Measurements from ENCODE around the gene PRSS21.

PRSS21 gene

GRCh38 chr16:2817340-2818271 lies 569 bp downstream of the PRSS21 start:
- no peak for TF ChIP-seq JUND (IDR thresholded peaks at IDR 0.05; ENCODE audit: low read depth)
- in situ Hi-C loops (cut with HindIII; ENCODE audit: low pct_unique_long_range_greater_than_20kb, low sequenced_read_pairs) = no loop called here
- DNase-seq (ENCODE audit: low read depth in 1 of 2, low spot score in 1 of 2) = no peak

GRCh38 chr16:2818272-2818876 lies 1.3 kb downstream of the PRSS21 start:
- in situ Hi-C loops (cut with HindIII; ENCODE audit: low pct_unique_long_range_greater_than_20kb, low sequenced_read_pairs) = no loop called here
- no peak for DNase-seq (ENCODE audit: low read depth in 1 of 2, low spot score in 1 of 2)
- no peak for TF ChIP-seq JUND (IDR thresholded peaks at IDR 0.05; ENCODE audit: low read depth)

- DNase-seq (ENCODE audit: low read depth in 1 of 2, low spot score in 1 of 2) = no peak
- in situ Hi-C loops (cut with HindIII; ENCODE audit: low pct_unique_long_range_greater_than_20kb, low sequenced_read_pairs) = no loop called here
Observed at GRCh38 chr16:2819179-2819938, 2.3 kb downstream of the PRSS21 start.

GRCh38 chr16:2819939-2820835 lies 3.1 kb downstream of the PRSS21 start:
- DNase-seq (ENCODE audit: low read depth in 1 of 2, low spot score in 1 of 2) = no peak
- TF ChIP-seq JUND (IDR thresholded peaks at IDR 0.05; ENCODE audit: low read depth) = no peak
- in situ Hi-C loops (cut with HindIII; ENCODE audit: low pct_unique_long_range_greater_than_20kb, low sequenced_read_pairs) = no loop called here

More at GRCh38 chr16:2819179-2819938, 2.3 kb downstream of the PRSS21 start:
- TF ChIP-seq JUND (IDR thresholded peaks at IDR 0.05; ENCODE audit: low read depth) = no peak

DNA sequence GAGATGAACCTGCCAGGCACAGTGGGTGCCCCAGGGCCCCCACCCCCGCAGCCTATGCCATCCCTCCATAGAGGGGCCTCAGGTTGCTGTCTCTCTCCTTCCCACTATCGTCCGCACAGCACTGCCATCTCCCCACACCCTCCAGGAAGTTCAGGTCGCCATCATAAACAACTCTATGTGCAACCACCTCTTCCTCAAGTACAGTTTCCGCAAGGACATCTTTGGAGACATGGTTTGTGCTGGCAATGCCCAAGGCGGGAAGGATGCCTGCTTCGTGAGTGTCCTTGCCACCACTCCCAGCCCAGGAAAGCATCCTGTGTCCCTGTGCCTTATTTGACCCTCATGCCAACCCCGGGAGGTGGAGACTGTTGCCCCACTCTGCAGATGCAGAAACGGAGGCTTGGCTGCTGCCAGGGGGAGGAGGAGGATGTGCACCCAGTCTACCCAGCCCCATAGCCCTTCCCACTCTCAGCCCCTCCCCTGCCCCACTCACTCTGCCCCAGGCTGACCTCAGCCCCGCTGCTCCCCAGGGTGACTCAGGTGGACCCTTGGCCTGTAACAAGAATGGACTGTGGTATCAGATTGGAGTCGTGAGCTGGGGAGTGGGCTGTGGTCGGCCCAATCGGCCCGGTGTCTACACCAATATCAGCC lies 3.9 kb downstream of the PRSS21 start:
- in situ Hi-C loops (cut with HindIII; ENCODE audit: low pct_unique_long_range_greater_than_20kb, low sequenced_read_pairs) = no loop called here
- TF ChIP-seq JUND (IDR thresholded peaks at IDR 0.05; ENCODE audit: low read depth) = no peak
- no peak for DNase-seq (ENCODE audit: low read depth in 1 of 2, low spot score in 1 of 2)

GRCh38 chr16:2821487-2822157 lies 4.6 kb downstream of the PRSS21 start:
- in situ Hi-C loops (cut with HindIII; ENCODE audit: low pct_unique_long_range_greater_than_20kb, low sequenced_read_pairs) = no loop called here
- peak in 1 of 2 experiments; percentile 24 for DNase-seq (ENCODE audit: low read depth in 1 of 2, low spot score in 1 of 2)
- TF ChIP-seq JUND (IDR thresholded peaks at IDR 0.05; ENCODE audit: low read depth) = no peak

GRCh38 chr16:2822158-2822495 lies 5.1 kb downstream of the PRSS21 start:
- TF ChIP-seq JUND (IDR thresholded peaks at IDR 0.05; ENCODE audit: low read depth) = no peak
- in situ Hi-C loops (cut with HindIII; ENCODE audit: low pct_unique_long_range_greater_than_20kb, low sequenced_read_pairs) = no loop called here
- DNase-seq (ENCODE audit: low read depth in 1 of 2, low spot score in 1 of 2) = no peak

DNA sequence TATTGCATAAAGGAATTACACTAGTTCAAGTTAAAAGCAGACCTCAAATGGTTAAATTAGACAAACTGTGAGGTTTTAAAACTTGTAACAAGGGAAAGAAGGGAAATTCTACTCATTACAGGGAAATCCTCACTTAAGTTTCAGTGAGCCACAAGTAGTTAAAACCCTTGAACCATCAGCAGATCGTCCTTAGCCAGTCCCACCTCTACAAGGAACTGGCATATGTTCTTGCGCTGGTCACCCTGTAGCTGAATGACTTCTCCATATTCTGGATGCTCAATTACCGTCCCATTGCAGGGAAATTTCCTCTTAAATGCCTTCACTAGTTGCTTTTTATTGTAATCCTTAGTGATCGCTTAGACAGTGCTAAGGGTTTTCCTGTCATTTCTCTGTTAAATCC lies 5.5 kb downstream of the PRSS21 start:
- in situ Hi-C loops (cut with HindIII; ENCODE audit: low pct_unique_long_range_greater_than_20kb, low sequenced_read_pairs) = no loop called here
- no peak for DNase-seq (ENCODE audit: low read depth in 1 of 2, low spot score in 1 of 2)
- no peak for TF ChIP-seq JUND (IDR thresholded peaks at IDR 0.05; ENCODE audit: low read depth)

DNA sequence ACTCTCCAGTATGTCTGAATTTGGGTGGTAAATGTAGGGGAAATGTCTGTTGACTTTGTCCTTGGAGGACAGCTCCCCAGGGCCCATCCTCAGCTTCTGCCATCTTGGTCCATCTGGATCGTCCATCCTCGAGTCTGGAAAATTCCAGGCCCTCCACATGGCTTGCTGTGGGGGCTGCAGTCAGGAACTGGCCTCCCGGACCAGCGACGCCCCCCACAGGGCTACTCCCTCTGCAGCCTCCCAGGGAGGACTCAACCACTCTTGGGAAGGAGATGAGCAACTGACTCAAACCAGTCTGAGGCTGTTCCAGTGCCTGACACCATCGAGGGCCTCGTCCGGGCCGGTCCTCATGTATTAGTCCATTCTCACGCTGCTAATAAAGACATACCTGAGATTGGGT lies 7.6 kb downstream of the PRSS21 start:
- no peak for DNase-seq (ENCODE audit: low read depth in 1 of 2, low spot score in 1 of 2)
- TF ChIP-seq JUND (IDR thresholded peaks at IDR 0.05; ENCODE audit: low read depth) = no peak
- in situ Hi-C loops (cut with HindIII; ENCODE audit: low pct_unique_long_range_greater_than_20kb, low sequenced_read_pairs) = no loop called here

DNA sequence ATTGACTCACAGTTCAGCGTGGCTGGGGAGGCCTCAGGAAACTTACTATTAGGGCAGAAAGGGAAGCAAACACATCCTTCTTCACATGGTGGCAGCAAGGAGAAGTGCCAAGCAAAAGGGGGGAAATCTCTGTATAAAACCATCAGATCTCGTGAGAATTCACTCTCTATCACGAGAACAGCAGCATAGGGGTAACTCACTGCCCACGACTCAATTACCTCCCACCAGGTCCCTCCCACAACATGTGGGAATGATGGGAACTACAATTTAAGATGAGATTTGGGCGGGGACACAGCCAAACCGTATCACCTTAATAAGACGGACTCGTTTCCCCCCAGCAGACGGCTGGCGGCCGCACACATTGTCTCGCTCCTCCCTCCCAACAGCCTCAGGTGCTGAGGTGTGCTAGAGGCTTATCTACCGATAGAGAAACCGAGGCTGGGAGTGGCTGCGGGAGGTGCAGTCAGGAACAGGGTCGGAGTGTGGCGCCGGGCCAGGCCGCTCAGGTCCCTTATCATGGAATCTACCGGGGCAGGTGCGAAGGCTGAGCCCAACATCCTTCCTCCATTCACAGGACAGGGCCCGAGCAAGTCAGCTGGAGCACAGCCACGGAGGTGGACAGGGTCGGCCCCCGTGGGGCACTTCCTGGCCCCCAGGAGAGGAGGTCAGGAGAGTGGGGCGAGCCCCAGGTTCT lies 8.2 kb downstream of the PRSS21 start:
- no peak for TF ChIP-seq JUND (IDR thresholded peaks at IDR 0.05; ENCODE audit: low read depth)
- no peak for DNase-seq (ENCODE audit: low read depth in 1 of 2, low spot score in 1 of 2)

DNA sequence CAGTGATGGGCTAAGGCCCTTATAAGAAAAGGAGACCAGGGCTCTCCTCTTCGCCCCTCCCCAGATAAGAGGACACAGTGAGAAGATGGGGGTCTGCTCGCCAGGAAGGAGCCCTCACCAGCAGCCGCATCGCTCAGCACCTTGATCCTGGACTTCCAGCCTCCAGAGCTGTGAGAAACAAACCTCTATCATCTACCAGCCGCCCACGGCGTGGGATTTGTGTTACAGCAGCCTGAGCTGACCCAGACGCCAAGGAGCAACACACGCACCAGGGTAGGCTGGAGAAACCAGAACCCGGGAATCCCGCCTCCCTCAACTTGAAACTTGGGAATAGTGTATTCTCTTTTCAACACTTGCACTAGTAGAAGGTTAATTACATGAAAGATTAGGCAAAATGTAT lies 8.9 kb downstream of the PRSS21 start:
- no peak for DNase-seq (ENCODE audit: low read depth in 1 of 2, low spot score in 1 of 2)
- in situ Hi-C loops (cut with HindIII; ENCODE audit: low pct_unique_long_range_greater_than_20kb, low sequenced_read_pairs) = no loop called here
- TF ChIP-seq JUND (IDR thresholded peaks at IDR 0.05; ENCODE audit: low read depth) = no peak

More for the DNA sequence above, 8.2 kb downstream of the PRSS21 start:
- in situ Hi-C loops (cut with HindIII; ENCODE audit: low pct_unique_long_range_greater_than_20kb, low sequenced_read_pairs) = no loop called here

Data from T47D (cell line).